Body of pancreas (tissue), 4 donors: ENCODE results near the gene KIAA1549. TPM values are rescaled to one million over a fixed set of nuclear protein-coding genes. Genes with fewer than 3 reads are reported as not detected.

Source experiments
- ATAC-seq: fragments of 150-250 bp; one replicate; pipeline ENCODE4 v1.9.1; 2016
- DNase-seq, 4 donors: peaks; one replicate each; pipeline ENCODE4 v3.0.0-alpha.2; 2019
- H3K27ac ChIP-seq, 4 donors: fragments of 200-600 bp; sonication (generic); 1 replicate in 3 of 4; 2 replicates in 1 of 4; pipeline versions ENCODE4 v1.5.1 to v1.6.1; 2016 to 2019; ENCODE audit warnings: mild to moderate bottlenecking in 1 of 4, mixed read lengths in 1 of 4, moderate library complexity in 1 of 4
- H3K27me3 ChIP-seq, 2 donors: fragments of 200-600 bp; sonication (generic); one replicate each; pipeline ENCODE4 v1.6.0; 2016; ENCODE audit warnings: mild to moderate bottlenecking in 1 of 2
- H3K36me3 ChIP-seq, 2 donors: fragments of 200-600 bp; sonication (generic); replicated peaks in 1 of 2; 2 replicates each; pipeline ENCODE4 v1.5.1; 2016; ENCODE audit warnings: low read depth in 2 of 2; ENCODE audit not compliant: insufficient read depth in 1 of 2
- H3K4me1 ChIP-seq: fragments of 200-600 bp; sonication (generic); one replicate; pipeline ENCODE4 v1.6.0; 2016
- H3K4me3 ChIP-seq, 2 donors: fragments of 200-600 bp; sonication (generic); 1 replicate in 1 of 2; 2 replicates in 1 of 2; pipeline ENCODE4 v1.5.1; 2016 to 2019
- H3K9me3 ChIP-seq, 3 donors: fragments of 200-600 bp; sonication (generic); 1 replicate in 2 of 3; 2 replicates in 1 of 3; pipeline ENCODE4 v1.5.1; 2016
- CTCF ChIP-seq, 7 experiments: fragments of 450-650 bp in 4 of 7; fragments of 200-600 bp in 3 of 7; sonication (generic) in 3 of 7; IDR thresholded peaks; one replicate each; pipeline ENCODE4 v1.5.1; 2016 to 2019; ENCODE audit warnings: antibody characterized with exemption in 7 of 7
- POLR2A ChIP-seq, 3 donors: fragments of 450-650 bp; IDR thresholded peaks; one replicate each; pipeline ENCODE4 v1.6.1; 2016; ENCODE audit warnings: antibody characterized with exemption in 3 of 3, mild to moderate bottlenecking in 2 of 3
- WGBS, 2 donors: methylation state at CpG; one replicate each; pipeline ENCODE4 v1.1.5; 2017; 5-methylcytosine and 5-hydroxymethylcytosine counted together
- intact Hi-C: fragments of 100-400 bp; cut with DNase I; formaldehyde crosslinking; loops from one replicate; pipeline ENCODE4 v1.15.1; 2023
- total RNA-seq, 2 donors: library from RNA; depleted of rRNA; stranded (reverse); fragments of >200 nt; gene quantifications; one replicate each; pipeline ENCODE4 v1.1.0, GENCODE V29; 2016

Gene KIAA1549
- total RNA-seq, 2 donors from 2014 or later = 5.3 to 6.0 TPM

DNA sequence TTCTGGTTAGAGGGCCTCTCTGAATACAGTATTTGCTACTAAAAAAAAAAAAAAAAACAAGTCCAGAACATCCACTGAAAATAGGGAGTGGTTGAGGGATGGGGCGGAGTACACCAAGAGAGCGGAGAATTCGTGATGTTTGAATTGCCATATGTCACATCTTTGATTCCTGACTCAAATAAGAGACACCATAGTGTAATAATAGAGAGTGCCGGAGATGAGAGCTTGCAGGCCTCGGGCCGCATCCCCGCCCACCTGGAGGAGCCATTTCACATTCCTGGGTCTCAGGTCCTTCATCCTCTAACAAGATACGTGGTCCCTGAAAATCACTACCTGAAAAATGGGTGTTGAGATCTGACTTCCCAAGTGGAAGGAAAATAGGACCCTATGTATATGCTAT lies 46.8 kb downstream of the KIAA1549 start:
- H3K27ac ChIP-seq = no peak overlapping the region

DNA sequence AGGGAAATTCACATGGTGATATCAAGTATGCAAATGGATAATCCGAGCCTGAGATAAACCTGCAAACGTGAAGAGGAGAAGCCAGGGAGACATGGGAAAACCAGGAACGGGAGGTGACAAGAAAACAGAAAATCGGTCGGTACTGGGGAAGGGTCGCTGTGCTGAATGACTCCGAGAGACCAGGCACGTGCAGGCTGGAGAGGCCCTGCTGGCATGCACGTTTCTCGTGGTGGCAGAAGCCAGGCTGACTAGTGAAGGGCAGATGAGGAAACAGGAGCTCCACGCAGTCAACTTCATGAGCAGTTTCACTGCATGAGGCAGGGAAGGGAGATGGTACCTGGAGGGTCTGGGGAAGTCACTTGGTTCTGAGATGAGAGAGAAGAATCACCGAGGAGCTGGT lies 48.3 kb downstream of the KIAA1549 start:
- intact Hi-C loops = no loop called here
- no peaks in the 10 kb centered on the region for H3K36me3 ChIP-seq
- H3K27me3 ChIP-seq = no peaks in the 10 kb centered on the region
- 84% methylated on average over 12 of the region's 12 CpGs for WGBS, 2 donors
- TF ChIP-seq CTCF (IDR thresholded peaks at IDR 0.05) = no peak
- no peak for TF ChIP-seq POLR2A (IDR thresholded peaks at IDR 0.05)
- H3K4me3 ChIP-seq = no peak overlapping the region
- H3K4me1 ChIP-seq = peaks cover 12% of the 10 kb centered on the region
- no peak for DNase-seq
- ATAC-seq = no peak
- H3K9me3 ChIP-seq = no peaks in the 10 kb centered on the region
- H3K27ac ChIP-seq = no peak overlapping the region

More for the DNA sequence above, 46.8 kb downstream of the KIAA1549 start:
- H3K4me3 ChIP-seq = no peak overlapping the region
- no peaks in the 10 kb centered on the region for H3K27me3 ChIP-seq
- no peak for TF ChIP-seq POLR2A (IDR thresholded peaks at IDR 0.05)
- TF ChIP-seq CTCF (IDR thresholded peaks at IDR 0.05) = no peak
- no peak for ATAC-seq
- WGBS, 2 donors = 90 to 93% methylated on average over 8 of the region's 8 CpGs
- H3K4me1 ChIP-seq = peaks cover 12% of the 10 kb centered on the region
- no peaks in the 10 kb centered on the region for H3K36me3 ChIP-seq
- intact Hi-C loops = no loop called here
- no peak for DNase-seq
- H3K9me3 ChIP-seq = no peaks in the 10 kb centered on the region

DNA sequence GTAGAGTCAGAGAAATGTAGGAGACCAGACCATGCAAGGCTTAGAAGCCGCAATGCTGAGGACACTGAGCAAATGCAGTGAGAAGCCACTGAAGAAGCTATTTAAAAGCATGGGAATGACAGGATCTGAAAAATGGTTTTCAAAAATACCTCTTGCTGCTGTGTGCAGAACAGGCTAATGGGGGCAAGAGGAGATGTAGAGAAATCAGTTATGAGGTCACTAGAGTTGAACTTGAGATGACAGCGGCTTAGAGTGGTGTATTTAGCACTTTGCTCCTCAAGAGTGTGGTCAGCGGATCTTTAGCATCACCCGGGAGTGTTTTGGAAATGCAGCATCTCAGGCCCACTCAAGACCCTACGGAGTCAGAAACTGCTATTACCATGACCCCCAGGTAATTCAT lies 48.8 kb downstream of the KIAA1549 start:
- Histone ChIP-seq H3K27ac (no peak overlapping the region), H3K4me1 (peaks cover 12% of the 10 kb centered on the region), H3K27me3 (no peaks in the 10 kb centered on the region), H3K9me3 (no peaks in the 10 kb centered on the region), H3K36me3 (no peaks in the 10 kb centered on the region), H3K4me3 (no peak overlapping the region)
- no peak for ATAC-seq
- no peak for DNase-seq
- 93 to 97% methylated on average over 5 of the region's 5 CpGs for WGBS, 2 donors
- intact Hi-C loops = no loop called here
- no peak for TF ChIP-seq POLR2A (IDR thresholded peaks at IDR 0.05)
- TF ChIP-seq CTCF (IDR thresholded peaks at IDR 0.05) = no peak

DNA sequence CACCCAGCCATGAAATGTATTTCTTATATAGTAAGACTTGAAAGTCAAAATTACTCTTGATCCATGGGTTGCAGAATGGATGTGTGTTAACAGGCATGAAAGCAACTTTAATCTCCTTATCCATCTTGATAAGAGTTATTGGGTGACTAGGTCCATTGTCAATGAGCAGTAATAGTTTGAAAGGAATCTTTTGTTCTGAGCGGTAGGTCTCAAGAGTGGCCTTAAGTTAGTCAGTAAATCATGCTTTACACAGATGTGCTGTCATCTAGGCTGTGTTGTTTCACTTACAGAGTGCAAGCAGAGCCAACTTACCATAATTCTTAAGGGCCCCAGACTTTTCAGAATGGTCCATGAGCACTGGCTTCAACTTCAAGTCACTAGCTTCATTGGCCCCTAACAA lies 51.2 kb downstream of the KIAA1549 start:
- Histone ChIP-seq H3K4me1 (peaks cover 4% of the 10 kb centered on the region), H3K36me3 (no peaks in the 10 kb centered on the region), H3K9me3 (no peaks in the 10 kb centered on the region), H3K4me3 (no peak overlapping the region), H3K27me3 (no peaks in the 10 kb centered on the region), H3K27ac (no peak overlapping the region)
- no peak for DNase-seq
- 85 to 88% methylated on average over 1 of the region's 1 CpG for WGBS, 2 donors
- ATAC-seq = no peak
- TF ChIP-seq CTCF (IDR thresholded peaks at IDR 0.05) (no peak), POLR2A (IDR thresholded peaks at IDR 0.05) (no peak)
- intact Hi-C loops = no loop called here

- WGBS, 2 donors = 84 to 92% methylated on average over 8 of the region's 8 CpGs
- DNase-seq = no peak
- intact Hi-C loops = no loop called here
- no peaks in the 10 kb centered on the region for H3K9me3 ChIP-seq
- no peaks in the 10 kb centered on the region for H3K4me1 ChIP-seq
- no peak overlapping the region for H3K4me3 ChIP-seq
- no peak for ATAC-seq
- no peaks in the 10 kb centered on the region for H3K36me3 ChIP-seq
- no peak for TF ChIP-seq POLR2A (IDR thresholded peaks at IDR 0.05)
- TF ChIP-seq CTCF (IDR thresholded peaks at IDR 0.05) = no peak
- no peaks in the 10 kb centered on the region for H3K27me3 ChIP-seq
- no peak overlapping the region for H3K27ac ChIP-seq
Observed at GRCh38 chr7:138926241-138926612, 55.0 kb downstream of the KIAA1549 start.
